GM19324 (cell line): Measurements from ENCODE around the gene RNF213.
"Not testable (repeated sequence)": the region's sequence is repeated elsewhere in the genome, so short reads cannot be mapped to it uniquely, and the experiment has no call there.

Experiments used
- ATAC-seq: cut with Tn5 transposase; IDR thresholded peaks from one replicate; pipeline ENCODE4 v1.9.1; 2021; ENCODE audit warnings: mild to moderate bottlenecking, moderate library complexity; ENCODE audit not compliant: unreplicated experiment, low FRiP score

The RNF213 gene

GRCh38 chr17:80408872-80409271 lies 148.2 kb downstream of the RNF213 start:
- ATAC-seq: no peak

- ATAC-seq: no peak
Observed at GRCh38 chr17:80409626-80410025, 149.0 kb downstream of the RNF213 start.

GRCh38 chr17:80410441-80411087 lies 149.9 kb downstream of the RNF213 start:
- ATAC-seq: not testable (repeated sequence)

GRCh38 chr17:80413771-80414507 lies 153.3 kb downstream of the RNF213 start:
- ATAC-seq: no peak

- no peak for ATAC-seq
Observed at GRCh38 chr17:80414508-80414802, 153.8 kb downstream of the RNF213 start.

- ATAC-seq: peak; percentile 95
Observed at GRCh38 chr17:80414803-80415625, 154.4 kb downstream of the RNF213 start, which contains the start of gene ENDOV. Gene ENDOV (plus strand): TSS chr17:80415167. CDS start chr17:80415195, 28 bp downstream.

- no peak for ATAC-seq
Observed at GRCh38 chr17:80415626-80416137, 155.0 kb downstream of the RNF213 start.

- no peak for ATAC-seq
Observed at GRCh38 chr17:80416260-80416939, 155.7 kb downstream of the RNF213 start.

- no peak for ATAC-seq
Observed at GRCh38 chr17:80416940-80417293, 156.3 kb downstream of the RNF213 start.

GRCh38 chr17:80418589-80418988 lies 157.9 kb downstream of the RNF213 start:
- ATAC-seq: no peak

- ATAC-seq: no peak
Observed at GRCh38 chr17:80419255-80419654, 158.6 kb downstream of the RNF213 start.

GRCh38 chr17:80421381-80422090 lies 160.9 kb downstream of the RNF213 start:
- ATAC-seq: no peak

GRCh38 chr17:80422276-80422675 lies 161.6 kb downstream of the RNF213 start:
- ATAC-seq: no peak

GRCh38 chr17:80422981-80423380 lies 162.3 kb downstream of the RNF213 start:
- ATAC-seq: no peak

GRCh38 chr17:80423536-80424225 lies 163.0 kb downstream of the RNF213 start:
- ATAC-seq: no peak

GRCh38 chr17:80424261-80424660 lies 163.6 kb downstream of the RNF213 start:
- no peak for ATAC-seq

- ATAC-seq: no peak
Observed at GRCh38 chr17:80424878-80425765, 164.5 kb downstream of the RNF213 start.

- no peak for ATAC-seq
Observed at GRCh38 chr17:80425835-80426426, 165.3 kb downstream of the RNF213 start.
